ENCODE results near the gene DTNB.

The DTNB gene

DNA sequence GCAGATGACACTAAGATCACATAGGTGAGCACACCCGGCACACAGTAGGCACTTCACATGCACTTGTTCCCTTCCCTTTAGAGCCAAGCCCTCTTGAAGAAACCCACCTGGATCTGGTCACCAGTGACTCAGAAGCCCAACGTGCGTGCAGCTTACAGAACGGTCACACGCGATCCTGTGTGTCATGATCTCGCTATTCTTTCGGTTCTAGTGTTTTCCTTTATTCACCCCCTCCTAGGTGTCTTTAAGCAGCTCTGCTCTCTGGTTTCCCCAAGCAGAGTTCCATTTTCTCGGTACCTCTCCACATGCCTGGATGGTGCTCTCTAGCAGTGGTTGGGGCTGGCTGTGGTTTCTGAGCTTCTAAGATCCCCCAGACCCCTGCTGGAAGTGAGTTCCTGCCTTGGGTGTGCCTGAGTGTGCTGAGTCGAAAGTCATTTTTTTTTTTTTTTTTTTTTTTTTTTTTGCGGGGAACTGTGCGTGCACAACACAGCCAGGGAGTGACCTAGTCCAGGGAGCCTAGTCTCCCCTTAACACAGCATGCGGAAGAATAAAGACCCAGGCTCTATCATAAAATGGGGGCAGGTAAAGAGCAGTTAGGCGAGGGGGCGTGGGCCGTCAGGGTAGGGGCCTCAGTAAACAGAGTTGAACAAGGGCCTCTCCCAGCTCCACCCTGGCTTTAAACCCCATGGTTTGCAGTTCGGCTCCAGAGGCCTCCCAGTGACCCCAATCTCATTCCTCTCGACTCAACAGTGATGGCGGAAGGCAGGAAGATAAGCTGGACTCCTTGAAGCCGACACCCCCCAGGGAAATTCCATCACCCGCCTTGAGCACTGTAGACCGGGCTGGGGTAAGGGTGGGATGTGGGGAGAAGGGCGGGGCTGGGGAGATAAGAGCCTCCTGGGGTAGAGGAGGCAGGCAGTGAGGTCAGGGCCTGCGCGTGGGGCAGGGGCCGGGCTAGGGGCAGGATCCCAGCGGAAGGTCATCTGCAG lies 301.8 kb downstream of the DTNB start:
- DNase-seq (ENCODE audit: low read depth in 2 of 2), result no peak

GRCh38 chr2:25369876-25370275 lies 303.5 kb downstream of the DTNB start:
- no peak for DNase-seq (ENCODE audit: low read depth in 2 of 2)

DNA sequence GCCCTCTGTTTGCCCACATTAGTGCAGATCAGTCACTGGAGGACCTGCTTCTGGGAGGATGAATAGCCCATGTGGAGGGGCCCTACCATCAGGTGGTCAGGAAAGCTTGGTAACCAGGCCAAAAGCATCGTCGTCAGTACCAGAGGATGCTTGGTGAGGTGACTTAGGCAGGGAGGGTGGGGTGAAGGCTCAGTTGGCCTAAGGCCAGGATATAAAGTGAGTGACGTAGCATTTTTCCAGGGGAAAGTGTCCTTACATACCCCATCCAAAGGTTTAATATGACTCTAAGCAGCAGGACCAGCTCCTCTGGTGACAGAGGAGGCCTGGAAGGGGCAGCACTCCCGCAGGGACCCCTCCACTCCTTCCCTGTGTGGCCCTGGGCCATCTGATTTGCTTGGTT lies 303.9 kb downstream of the DTNB start:
- no peak for DNase-seq (ENCODE audit: low read depth in 2 of 2)

DNA sequence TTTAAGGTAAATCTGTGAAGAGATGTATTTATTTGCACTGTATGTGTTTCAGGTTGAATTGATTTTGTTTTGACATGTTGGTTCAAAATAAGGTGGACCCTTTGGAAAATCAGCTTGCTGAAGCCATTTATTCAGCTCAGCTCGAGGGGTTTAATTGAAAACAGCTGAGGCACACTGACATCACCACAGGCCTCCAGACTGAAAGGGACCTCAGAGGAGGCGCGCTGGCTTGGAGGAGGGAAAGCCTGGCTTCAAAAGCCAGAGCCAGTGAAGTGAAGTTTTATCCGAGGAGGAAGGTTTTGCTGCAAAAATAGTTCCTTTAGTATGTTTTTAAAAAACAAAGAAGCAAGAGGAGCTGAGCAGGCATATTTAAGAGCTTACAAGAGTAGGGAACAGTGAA lies 304.7 kb downstream of the DTNB start:
- DNase-seq (ENCODE audit: low read depth in 2 of 2), result no peak

DNA sequence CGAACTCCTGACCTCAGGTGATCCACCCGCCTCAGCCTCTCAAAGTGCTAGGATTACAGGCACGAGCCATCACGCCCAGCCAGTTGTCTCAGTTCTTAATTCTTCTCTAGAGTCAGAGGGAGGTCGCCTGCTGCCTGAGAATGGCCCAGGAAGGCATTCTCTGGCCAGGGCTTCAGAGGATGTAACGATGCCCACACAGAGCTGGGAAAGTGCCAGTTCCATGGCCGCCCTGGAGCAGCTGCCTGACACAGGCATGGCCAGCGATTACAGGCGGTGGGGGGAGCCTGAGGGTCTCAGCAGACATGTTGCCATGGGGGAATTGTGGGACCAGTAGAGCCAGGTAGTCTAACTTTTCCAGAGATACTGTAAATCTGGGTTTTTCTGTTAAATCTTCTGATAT lies 306.1 kb downstream of the DTNB start:
- DNase-seq (ENCODE audit: low read depth in 2 of 2), result no peak

DNA sequence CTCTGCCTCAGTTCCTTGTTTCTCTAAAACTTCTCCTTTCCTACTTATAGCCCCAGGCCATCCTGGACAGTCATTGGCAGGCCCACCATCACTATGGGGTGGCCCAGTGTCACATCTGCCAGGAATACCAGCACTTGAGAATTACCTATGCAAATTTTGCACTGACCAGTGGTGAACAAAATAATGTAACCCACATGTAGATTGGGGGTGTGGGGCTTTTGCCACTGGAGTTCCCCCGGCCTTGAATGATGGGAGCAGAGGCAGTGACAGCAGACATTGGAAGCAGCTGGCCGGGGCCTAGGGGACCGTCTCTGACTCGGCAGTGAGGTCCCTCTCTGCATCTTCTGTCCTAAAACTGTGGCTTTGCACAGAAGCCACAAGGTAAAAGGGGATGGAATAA lies 306.7 kb downstream of the DTNB start:
- DNase-seq (ENCODE audit: low read depth in 2 of 2), result no peak

GRCh38 chr2:25365241-25365640 lies 308.1 kb downstream of the DTNB start:
- no peak for DNase-seq (ENCODE audit: low read depth in 2 of 2)

DNA sequence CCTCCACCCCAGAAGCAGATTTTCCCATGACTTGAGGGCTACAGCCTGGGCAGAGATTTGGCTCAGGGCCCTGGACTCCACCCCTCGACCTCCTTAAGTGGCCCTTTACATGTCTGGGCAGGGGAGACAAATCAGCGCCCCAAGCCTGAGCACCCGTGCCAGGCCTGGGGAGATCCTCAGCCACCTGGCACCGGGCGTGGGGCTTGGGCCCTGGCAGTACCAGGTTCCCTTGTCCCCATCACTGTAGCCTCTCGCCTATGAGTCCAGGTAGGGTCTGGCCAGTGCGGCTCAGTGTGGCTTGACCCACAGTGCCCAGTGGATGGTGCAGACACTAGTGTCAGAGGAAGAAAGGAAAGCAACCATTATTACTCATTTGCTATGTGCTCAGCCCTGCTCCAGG lies 309.6 kb downstream of the DTNB start:
- DNase-seq (ENCODE audit: low read depth in 2 of 2), result no peak

- peak in 1 of 2 donors; percentile 37 for DNase-seq (ENCODE audit: low read depth in 2 of 2)
Observed at GRCh38 chr2:25362434-25363145, 310.8 kb downstream of the DTNB start.

GRCh38 chr2:25362049-25362433 lies 311.3 kb downstream of the DTNB start:
- DNase-seq (ENCODE audit: low read depth in 2 of 2), result peak; percentile 89 to 96

GRCh38 chr2:25361261-25362048 lies 311.9 kb downstream of the DTNB start:
- DNase-seq (ENCODE audit: low read depth in 2 of 2), result no peak

DNA sequence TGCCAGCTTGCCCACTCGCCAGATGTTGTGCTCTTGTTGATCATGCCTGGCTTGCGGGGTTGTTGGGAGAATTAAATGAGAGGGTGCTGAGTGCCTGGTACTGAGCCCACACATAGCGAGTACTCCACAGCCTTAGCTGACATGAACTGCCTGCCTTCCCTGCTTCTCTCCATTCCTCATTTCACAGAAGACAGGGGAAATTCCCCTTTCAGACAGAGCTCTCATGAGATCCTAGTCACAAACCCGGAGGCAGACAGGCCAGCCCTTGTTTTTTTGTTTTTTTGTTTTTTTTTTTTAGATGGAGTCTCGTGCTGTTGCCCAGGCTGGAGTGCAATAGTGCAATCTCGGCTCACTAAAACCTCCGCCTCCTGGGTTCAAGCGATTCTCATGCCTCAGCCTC lies 314.5 kb downstream of the DTNB start:
- no peak for DNase-seq (ENCODE audit: low read depth in 2 of 2)

GRCh38 chr2:25358249-25358815 lies 315.0 kb downstream of the DTNB start:
- no peak for DNase-seq (ENCODE audit: low read depth in 2 of 2)

DNA sequence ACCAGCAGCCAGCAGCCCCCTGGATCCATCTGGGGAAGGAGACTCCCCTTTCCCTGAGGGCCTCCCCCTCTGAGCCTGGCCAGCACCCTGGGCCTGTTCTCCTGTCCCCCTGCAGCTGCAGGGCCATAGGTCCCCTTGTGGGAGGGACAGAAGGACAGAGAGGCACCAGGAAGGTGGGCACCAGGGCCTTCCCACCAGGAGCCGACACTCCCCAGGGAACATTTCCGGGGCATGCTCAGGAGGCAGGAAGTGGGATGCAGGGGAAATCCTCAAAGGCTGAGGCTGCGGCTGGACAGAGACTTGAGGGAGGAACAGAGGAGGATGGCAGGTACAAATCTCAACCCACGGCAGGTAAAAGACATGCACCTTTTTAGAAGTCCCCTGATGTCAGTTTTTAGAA lies 317.3 kb downstream of the DTNB start:
- DNase-seq (ENCODE audit: low read depth in 2 of 2), result no peak

DNA sequence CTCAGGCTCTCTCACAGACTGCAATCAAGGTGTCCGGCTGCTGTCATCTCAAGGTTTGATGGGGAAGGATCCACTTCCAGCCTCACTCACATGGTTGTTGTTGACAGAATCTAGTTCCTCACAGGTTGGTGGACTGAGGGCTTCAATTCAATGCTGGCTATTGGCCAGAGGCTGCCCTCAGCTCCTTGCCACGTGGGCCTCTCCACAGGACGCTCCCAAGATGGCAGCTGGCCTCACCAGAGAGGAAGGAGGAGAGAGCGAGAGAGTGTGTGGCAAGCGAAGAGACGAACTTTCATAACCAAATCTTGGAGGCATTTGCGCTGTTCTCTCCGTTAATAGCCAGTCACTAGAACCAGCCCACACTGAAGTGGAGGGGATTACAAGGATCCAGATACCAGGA lies 318.1 kb downstream of the DTNB start:
- no peak for DNase-seq (ENCODE audit: low read depth in 2 of 2)

DNA sequence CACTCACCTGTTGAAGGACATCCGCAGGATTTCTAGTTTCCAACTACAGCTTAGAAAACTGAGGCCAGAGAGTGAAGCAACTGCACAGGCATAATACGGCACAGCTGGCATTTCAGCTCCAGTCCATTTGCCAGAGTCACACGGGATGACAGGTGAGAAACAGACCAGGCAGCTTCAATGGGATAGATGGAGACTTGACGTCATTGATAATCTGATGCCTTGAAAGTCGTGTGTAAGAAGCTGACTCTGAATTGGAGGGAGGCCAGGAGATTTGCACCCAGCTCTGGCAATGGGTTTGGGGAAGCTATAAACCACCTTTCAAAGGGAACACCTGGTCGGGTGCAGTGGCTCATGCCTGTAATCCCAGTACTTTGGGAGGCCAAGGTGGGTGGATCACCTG lies 319.3 kb downstream of the DTNB start:
- no peak for DNase-seq (ENCODE audit: low read depth in 2 of 2)

GRCh38 chr2:25349397-25349796 lies 324.0 kb downstream of the DTNB start:
- DNase-seq (ENCODE audit: low read depth in 2 of 2), result no peak

DNA sequence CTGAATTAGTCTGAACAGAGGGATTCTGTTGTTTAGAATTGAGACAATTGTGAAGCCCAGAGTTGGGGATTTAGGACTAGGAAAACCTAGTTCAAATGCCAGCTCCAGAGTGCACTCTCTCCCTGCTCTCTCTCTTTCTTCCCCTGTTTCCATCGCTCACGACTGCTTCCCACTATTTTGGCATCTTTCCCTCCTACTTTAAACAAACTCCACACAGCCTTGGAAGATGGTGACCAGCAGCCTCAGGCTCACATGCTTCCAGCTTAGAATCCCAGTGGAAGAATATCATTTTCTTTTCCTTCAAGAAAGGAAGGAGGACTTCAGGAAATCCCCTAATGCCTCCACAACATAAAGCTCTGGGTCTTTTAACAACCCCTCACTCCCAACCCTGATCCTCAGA lies 325.5 kb downstream of the DTNB start:
- DNase-seq (ENCODE audit: low read depth in 2 of 2), result no peak

- DNase-seq (ENCODE audit: low read depth in 2 of 2), result no peak
Observed at GRCh38 chr2:25347205-25347815, 326.1 kb downstream of the DTNB start.

GRCh38 chr2:25343187-25343825 lies 330.1 kb downstream of the DTNB start:
- DNase-seq (ENCODE audit: low read depth in 2 of 2), result no peak
